Mammary epithelial cell (primary cell): ENCODE data around the gene FOXD1.

Experiments used
- CTCF ChIP-seq, 2 donors: IDR thresholded peaks in 1 of 2; conservative IDR thresholded peaks in 1 of 2; 2 replicates each; pipeline ENCODE4 v1.5.1; 2011 to 2012; ENCODE audit warnings: inconsistent platforms in 2 of 2, low read length in 2 of 2, mild to moderate bottlenecking in 2 of 2, control low read depth in 1 of 2, low read depth in 1 of 2; ENCODE audit not compliant: insufficient read depth in 1 of 2; ENCODE audit errors: extremely low read depth in 1 of 2
- EZH2 ChIP-seq: IDR thresholded peaks from 2 replicates; pipeline ENCODE4 v1.6.1; 2012; ENCODE audit warnings: low read length, inconsistent platforms, borderline replicate concordance

DNA sequence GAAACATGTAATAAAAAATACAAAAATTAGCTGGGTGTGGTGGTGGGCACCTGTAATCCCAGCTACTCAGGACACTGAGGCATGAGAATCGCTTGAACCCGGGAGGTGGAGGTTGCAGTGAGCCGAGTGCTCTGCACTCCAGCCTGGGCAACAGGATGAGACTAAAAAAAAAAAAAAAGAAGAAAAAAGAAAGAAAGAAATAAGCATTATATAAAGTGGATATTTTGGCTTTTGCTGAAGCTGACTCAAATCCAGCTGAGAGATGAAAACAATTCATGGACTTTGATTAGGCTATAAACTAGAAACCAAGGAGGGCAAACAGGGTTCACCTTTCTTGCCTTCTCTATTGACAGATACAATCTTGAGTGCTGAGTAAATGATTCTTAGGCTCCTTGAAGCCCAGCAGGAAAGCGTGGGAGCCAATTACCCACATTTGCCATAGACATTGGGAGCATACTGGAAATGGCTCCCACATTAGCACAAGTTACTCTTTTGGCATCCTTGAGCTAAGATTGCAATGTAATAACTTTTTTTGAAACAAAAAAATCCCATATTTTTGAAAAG lies 47.3 kb upstream of the FOXD1 start:
- TF ChIP-seq EZH2, result no peak
- no peak for TF ChIP-seq CTCF (conservative IDR thresholded peaks at IDR 0.05 in 1 of 2, IDR thresholded peaks at IDR 0.05 in 1 of 2; ENCODE audit: extremely low read depth in 1 of 2, insufficient read depth in 1 of 2, low read depth in 1 of 2, low read length in 2 of 2)
